HepG2 (cell line): ENCODE results near the gene AFDN. TPM values are rescaled to one million over a fixed set of nuclear protein-coding genes. Genes with fewer than 3 reads are reported as not detected.

ENCODE experiments used
- ATAC-seq: fragments of 200-7000 bp; cut with Tn5 transposase; 3 replicates; pipeline ENCODE4 v1.9.1; 2020; ENCODE audit warnings: mild to moderate bottlenecking, moderate library complexity
- BruUV-seq: library from RNA; stranded (reverse); fragments of 400-500 nt; replicated peaks from 2 replicates; lab custom pipeline; 2021; lab: Mats Ljungman, UMichigan
- CTCF ChIA-PET: fragments of 300-600 bp; formaldehyde crosslinking; extraction: SDS; loops from one replicate; lab custom pipeline; 2021; ENCODE audit warnings: low total read pairs, inconsistent platforms, low intra/inter-chr PET ratio; lab: Yijun Ruan, JAX
- POLR2A ChIA-PET: fragments of 350-600 bp; sonication (Branson Sonifier 250); formaldehyde crosslinking; loops from one replicate; lab custom pipeline; 2020; ENCODE audit warnings: antibody characterized with exemption, inconsistent platforms; lab: Yijun Ruan, JAX
- DNase-seq: peaks from one replicate; pipeline ENCODE4 v3.0.0-alpha.2; 2015; ENCODE audit warnings: low spot score
- FAIRE-seq: peaks from 3 replicates; lab custom pipeline; 2011; peaks lifted over from hg19 to GRCh38; lab: Jason Lieb, UNC
- H2AFZ ChIP-seq: one replicate; pipeline ENCODE4 v1.6.1; 2011; ENCODE audit warnings: low read length, inconsistent platforms
- H3K27ac ChIP-seq: fragments of 300-600 bp; 3 replicates; pipeline ENCODE4 v1.8.0; 2011; ENCODE audit warnings: mixed run types, mild to moderate bottlenecking, mixed read lengths, low read length, inconsistent platforms; ENCODE audit not compliant: insufficient read depth; ENCODE audit errors: extremely low read length
- H3K27me3 ChIP-seq, 2 experiments: fragments of 200-600 bp in 1 of 2; 2 replicates in 1 of 2; 3 replicates in 1 of 2; pipeline versions ENCODE4 v1.6.0 to v1.8.0; 2011; ENCODE audit warnings: low read length in 2 of 2, mild to moderate bottlenecking in 2 of 2, moderate library complexity in 2 of 2, inconsistent platforms in 1 of 2; ENCODE audit not compliant: insufficient read depth in 2 of 2, control insufficient read depth in 1 of 2
- H3K36me3 ChIP-seq, 2 experiments: fragments of 200-600 bp in 1 of 2; replicated peaks in 1 of 2; 2 replicates in 1 of 2; 3 replicates in 1 of 2; pipeline versions ENCODE4 v1.5.1 to v1.8.0; 2011; ENCODE audit warnings: low read length in 2 of 2, inconsistent platforms in 1 of 2; ENCODE audit not compliant: insufficient read depth in 2 of 2, control insufficient read depth in 1 of 2
- H3K4me1 ChIP-seq: 2 replicates; pipeline ENCODE4 v1.5.1; 2012; ENCODE audit warnings: low read length, inconsistent platforms; ENCODE audit not compliant: insufficient read depth
- H3K4me2 ChIP-seq: 2 replicates; pipeline ENCODE4 v1.6.0; 2011; ENCODE audit warnings: low read depth, low read length, inconsistent platforms
- H3K4me3 ChIP-seq, 3 experiments: fragments of 200-600 bp in 1 of 3; sonication (generic), shearing (Covaris generic) in 1 of 3; replicated peaks in 1 of 3; 2 replicates each; pipeline ENCODE4 v1.5.1; 2011 to 2016; ENCODE audit warnings: low read length in 3 of 3, inconsistent platforms in 2 of 3, low read depth in 2 of 3, mild to moderate bottlenecking in 2 of 3, control low read depth in 1 of 3, mixed read lengths in 1 of 3; ENCODE audit not compliant: insufficient read depth in 1 of 3
- H3K79me2 ChIP-seq: one replicate; pipeline ENCODE4 v1.6.1; 2011; ENCODE audit warnings: low read length, inconsistent platforms; ENCODE audit not compliant: insufficient read depth
- H3K9ac ChIP-seq: 2 replicates; pipeline ENCODE4 v1.6.0; 2011; ENCODE audit warnings: mild to moderate bottlenecking, low read depth, low read length, inconsistent platforms; ENCODE audit not compliant: insufficient read depth
- H3K9me3 ChIP-seq: 2 replicates; pipeline ENCODE4 v1.5.1; 2012; ENCODE audit warnings: mild to moderate bottlenecking, low read length
- H4K20me1 ChIP-seq: 2 replicates; pipeline ENCODE4 v1.6.0; 2011; ENCODE audit warnings: inconsistent platforms, mild to moderate bottlenecking, low read length, moderate library complexity; ENCODE audit not compliant: insufficient read depth
- MNT ChIP-seq: fragments of 450-650 bp; IDR thresholded peaks from 2 replicates; pipeline ENCODE4 v1.6.1; 2016
- NFKBIZ ChIP-seq: IDR thresholded peaks from 2 replicates; pipeline ENCODE4 v1.6.1; 2018; ENCODE audit warnings: missing genetic modification reagents, missing compliant biosample characterization
- POGK ChIP-seq: sonication (generic); formaldehyde crosslinking; conservative IDR thresholded peaks from 2 replicates; pipeline ENCODE4 v1.8.0; 2022; ENCODE audit warnings: mild to moderate bottlenecking, moderate library complexity, missing genetic modification reagents
- TCF7 ChIP-seq: sonication (generic); IDR thresholded peaks from 2 replicates; pipeline ENCODE4 v1.6.1; 2016; ENCODE audit warnings: antibody characterized with exemption, low read depth
- ZNF275 ChIP-seq: sonication (generic); formaldehyde crosslinking; IDR thresholded peaks from 2 replicates; pipeline ENCODE4 v1.8.0; 2022; ENCODE audit warnings: missing genetic modification reagents, mild to moderate bottlenecking, inconsistent platforms, borderline replicate concordance
- ZNF354B ChIP-seq: sonication (generic); formaldehyde crosslinking; IDR thresholded peaks from 2 replicates; pipeline ENCODE4 v1.8.0; 2022; ENCODE audit warnings: mild to moderate bottlenecking, missing genetic modification reagents
- ZNF660 ChIP-seq: sonication (generic); formaldehyde crosslinking; IDR thresholded peaks from 2 replicates; pipeline ENCODE4 v1.5.1; 2020; ENCODE audit warnings: mild to moderate bottlenecking, low read depth, missing genetic modification reagents, borderline replicate concordance
- ZNF704 ChIP-seq: sonication (generic); formaldehyde crosslinking; IDR thresholded peaks from 2 replicates; pipeline ENCODE4 v1.8.1; 2023; ENCODE audit warnings: mild to moderate bottlenecking, inconsistent platforms, moderate library complexity, missing genetic modification reagents, borderline replicate concordance
- ZNF772 ChIP-seq: sonication (generic); formaldehyde crosslinking; IDR thresholded peaks from 2 replicates; pipeline ENCODE4 v1.5.0; 2020; ENCODE audit warnings: mild to moderate bottlenecking, missing genetic modification reagents
- WGBS: methylation state at CpG from one replicate; pipeline ENCODE4 v1.1.6; 2017; ENCODE audit warnings: low lambda C conversion rate; 5-methylcytosine and 5-hydroxymethylcytosine counted together
- in situ Hi-C: cut with HindIII; loops from 2 replicates; pipeline ENCODE4 v1.10.0; 2017; ENCODE audit warnings: low pct_unique_long_range_greater_than_20kb; ENCODE audit not compliant: extremely low pct_ligation_motif_present
- intact Hi-C: fragments of 100-400 bp; cut with micrococcal nuclease; formaldehyde crosslinking; loops from one replicate; pipeline ENCODE4 v1.10.0; 2022; ENCODE audit not compliant: unreplicated experiment
- polyA plus RNA-seq, 8 experiments: library from polyadenylated mRNA; depleted of rRNA in 3 of 8; stranded (reverse) in 7 of 8; unstranded in 1 of 8; fragments of >200 nt; fragmentation: Illumina TruSeq in 4 of 8; extraction: Trizol in 4 of 8; gene quantifications; 2 replicates each; pipeline versions ENCODE4 v1.2.1 to v1.2.3, GENCODE V29; 2011 to 2016; ENCODE audit warnings: low read depth in 4 of 8, missing spikeins in 1 of 8, mixed read lengths in 1 of 8; ENCODE audit not compliant: insufficient read depth in 1 of 8
- total RNA-seq, 5 experiments: library from RNA; depleted of rRNA; stranded (reverse); fragments of >200 nt; fragmentation: Illumina TruSeq; extraction: Trizol; gene quantifications; 2 replicates each; pipeline ENCODE4 v1.2.3, GENCODE V29; 2016; ENCODE audit warnings: low read depth in 1 of 5

The AFDN gene
- total and polyA plus RNA-seq, 2 of the 13 experiments (the other 11 are each of a cell fraction or from before 2014, with no cell fraction given): 136 to 151 TPM

- ATAC-seq: no peak; the same call in 1 of the 3 replicates
- peak overlapping the region; percentile 28; the same call in 1 of the 2 replicates for H3K4me2 ChIP-seq
- intact Hi-C loops (no loop called here), in situ Hi-C loops (no loop called here)
- H2AFZ ChIP-seq: no peak overlapping the region
- H3K4me3 ChIP-seq: no peak overlapping the region
- H3K27me3 ChIP-seq: no peaks in the 10 kb centered on the region
- H3K79me2 ChIP-seq: no peaks in the 10 kb centered on the region
- H3K9ac ChIP-seq: no peak overlapping the region
- FAIRE-seq: no peak
- no peaks in the 10 kb centered on the region for H3K36me3 ChIP-seq
- peaks cover 58% of the 10 kb centered on the region for H3K4me1 ChIP-seq
- DNase-seq: no peak
- POLR2A ChIA-PET: interaction anchor here (0.9 to 2.4 kb wide), 6 partner anchors 14 to 129 kb away, joined by 3 to 16 read pairs (median 4); no protein-coding TSS in a partner anchor
- CTCF ChIA-PET: no interaction called here
- no TSS peak for BruUV-seq
- TF ChIP-seq ZNF772 (CRISPR knock-in tag) (no peak), ZNF354B (CRISPR knock-in tag) (0 out of 2 replicates have a peak, but pooled peaks have one; percentile 18)
- no peaks in the 10 kb centered on the region for H4K20me1 ChIP-seq
- peak overlapping the region; percentile 45 for H3K27ac ChIP-seq
- WGBS: 78% methylated on average over 8 of the region's 8 CpGs
- H3K9me3 ChIP-seq: no peaks in the 10 kb centered on the region
These were observed 21.2 kb upstream of the AFDN start for GRCh38 chr6:167805349-167806060.

GRCh38 chr6:167806061-167806700 is 20.5 kb upstream of the AFDN start:
- DNase-seq (peak; percentile 93), FAIRE-seq (peak; percentile 91), ATAC-seq (peak; percentile 72)
- H3K9ac ChIP-seq: no peak overlapping the region
- peaks cover 62% of the 10 kb centered on the region for H3K4me1 ChIP-seq
- H3K4me3 ChIP-seq: no peak overlapping the region
- no TSS peak for BruUV-seq
- H3K79me2 ChIP-seq: no peaks in the 10 kb centered on the region
- peak overlapping the region; percentile 45 for H3K27ac ChIP-seq
- H2AFZ ChIP-seq: no peak overlapping the region
- H3K36me3 ChIP-seq: no peaks in the 10 kb centered on the region
- no peaks in the 10 kb centered on the region for H3K27me3 ChIP-seq
- WGBS: 23% methylated on average over 4 of the region's 4 CpGs
- H4K20me1 ChIP-seq: no peaks in the 10 kb centered on the region
- no peaks in the 10 kb centered on the region for H3K9me3 ChIP-seq
- in situ Hi-C loops (no loop called here), intact Hi-C loops (no loop called here)
- CTCF ChIA-PET: no interaction called here
- POLR2A ChIA-PET: interaction anchor here (0.8 to 2.4 kb wide), 7 partner anchors 10 to 130 kb away, joined by 3 to 16 read pairs (median 4); no protein-coding TSS in a partner anchor
- peak overlapping the region; percentile 28 for H3K4me2 ChIP-seq
- TF ChIP-seq TCF7 (peak; percentile 34; the same call in 1 of the 2 replicates), ZNF660 (CRISPR knock-in tag) (0 out of 2 replicates have a peak, but pooled peaks have one; percentile 38), MNT (no peak), NFKBIZ (CRISPR knock-in tag) (peak; percentile 65; the same call in 1 of the 2 replicates), ZNF275 (CRISPR knock-in tag) (peak; percentile 56), POGK (CRISPR knock-in tag) (0 out of 2 replicates have a peak, but pooled peaks have one; percentile 38), ZNF704 (CRISPR knock-in tag) (0 out of 2 replicates have a peak, but pooled peaks have one; percentile 40)
